ENCODE measurements around the gene C6orf15. TPM values are rescaled to one million over a fixed set of nuclear protein-coding genes. Genes with fewer than 3 reads are reported as not detected.

Gene C6orf15
- not detected in 5 replicates for total RNA-seq (2022; extraction: Qiagen RNA extraction)

DNA sequence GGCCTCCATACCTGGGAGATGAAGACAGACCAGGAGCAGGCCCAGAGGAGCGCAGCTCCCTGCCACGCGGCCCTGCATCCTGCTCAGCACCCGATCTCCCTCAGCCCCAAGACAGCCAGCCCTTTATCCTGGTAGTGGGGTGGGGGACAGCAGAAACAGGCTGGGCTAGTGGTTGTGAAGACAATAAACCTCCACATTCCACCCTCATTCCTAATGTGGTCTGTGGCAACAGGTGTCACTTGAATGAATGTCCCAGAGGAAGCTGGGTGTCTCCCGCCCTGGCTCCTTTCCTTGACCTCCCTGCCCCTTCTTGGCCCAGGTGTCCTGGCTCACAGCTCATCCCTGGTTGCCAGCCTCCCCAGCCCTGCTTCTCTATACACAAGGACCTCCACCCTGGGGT is at the start of gene C6orf15:
TSS of gene C6orf15 (minus strand) at position 98 of the 400 bp plus-strand sequence. CDS start at position 78, 20 bp downstream.

DNA sequence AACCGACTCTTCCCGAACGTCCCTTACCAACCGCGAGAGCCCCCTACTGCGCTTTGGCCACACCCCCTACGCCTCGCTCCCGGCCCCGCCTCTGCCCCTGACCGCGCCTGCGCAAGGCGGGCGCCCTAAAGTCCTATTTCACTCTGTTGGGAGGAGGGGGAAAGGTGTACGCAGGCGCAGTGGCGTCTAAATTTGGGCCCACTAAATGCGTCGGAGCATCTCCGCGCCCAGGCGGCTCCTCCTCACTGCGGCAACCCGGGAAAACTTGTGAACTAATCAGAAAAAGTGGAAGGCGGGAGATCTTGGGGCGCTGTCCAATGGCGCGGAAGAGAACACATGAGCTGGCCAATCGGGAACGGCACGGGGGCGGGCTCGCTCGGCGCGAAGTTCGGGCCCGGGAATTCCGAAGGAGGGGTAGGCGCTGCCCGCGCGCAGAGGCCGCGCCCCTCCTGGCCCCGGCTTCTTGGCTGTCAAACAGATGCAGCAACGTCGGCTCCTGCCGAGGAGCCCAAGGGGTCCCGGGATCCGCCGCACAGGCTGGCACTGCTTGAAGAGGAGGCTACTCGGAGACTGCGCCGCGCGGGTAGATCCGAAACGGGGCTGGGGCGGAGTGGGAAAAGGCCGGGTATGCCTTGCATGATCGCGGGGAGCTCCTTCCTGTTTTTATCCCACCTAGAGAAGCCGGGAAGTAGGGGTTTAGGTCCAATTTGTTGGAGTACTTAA is 45.9 kb upstream of the C6orf15 start, which contains the start of gene TCF19:
TSS of gene TCF19 (plus strand) at position 450 of the 723 bp plus-strand sequence. CDS start 881 bp downstream, outside the sequence.

GRCh38 chr6:31157513-31158139 is 45.3 kb upstream of the C6orf15 start, which contains the start of gene CCHCR1:
Gene CCHCR1, minus strand, starts transcription at chr6:31157802. Its CDS starts 202 bp downstream, at chr6:31157600.

GRCh38 chr6:31138982-31139381 is 26.6 kb upstream of the C6orf15 start, which contains the start of gene PSORS1C2:
Gene PSORS1C2, minus strand, starts transcription at chr6:31139066. Its CDS starts 40 bp downstream, at chr6:31139026.

DNA sequence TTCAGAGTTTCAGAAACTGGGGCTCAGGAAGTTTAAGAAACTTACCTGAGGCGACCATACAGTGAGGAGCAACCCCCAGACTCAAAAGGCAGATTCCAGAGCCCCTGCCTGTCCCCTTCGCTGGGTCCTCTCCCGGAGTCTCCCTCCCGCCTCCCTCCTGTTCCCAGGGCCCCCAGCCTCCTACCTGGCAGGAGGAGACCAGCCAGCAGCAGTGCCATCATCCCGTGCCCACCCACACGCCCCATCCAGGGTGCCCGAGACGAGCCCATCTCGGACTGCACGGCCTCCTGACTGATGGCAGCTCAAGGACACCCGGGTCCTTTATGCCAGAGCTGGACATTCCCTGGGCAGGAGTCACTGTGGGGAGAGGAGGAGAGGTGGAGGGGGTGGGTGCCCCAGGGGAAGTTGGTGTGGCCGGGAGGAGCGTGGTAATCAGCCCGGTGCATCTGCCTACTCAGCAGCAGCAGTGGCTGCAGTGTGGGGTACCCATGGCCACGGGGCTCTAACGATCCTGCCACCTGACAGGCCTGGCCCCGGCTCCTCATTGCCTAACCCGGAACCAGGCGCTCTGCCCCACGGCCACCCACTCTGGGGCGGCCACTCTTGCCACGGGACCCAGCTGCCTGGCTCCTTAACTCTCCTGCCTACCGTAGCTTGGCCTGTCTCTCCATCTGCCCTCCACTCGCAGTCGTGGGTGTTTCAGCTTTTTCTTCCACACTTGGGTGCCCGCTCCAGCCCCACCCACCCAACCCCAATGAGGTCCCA is 8.0 kb upstream of the C6orf15 start, which contains the start of gene CDSN:
TSS of gene CDSN (minus strand) at position 296 of the 765 bp plus-strand sequence. CDS start at position 269, 27 bp downstream.

DNA sequence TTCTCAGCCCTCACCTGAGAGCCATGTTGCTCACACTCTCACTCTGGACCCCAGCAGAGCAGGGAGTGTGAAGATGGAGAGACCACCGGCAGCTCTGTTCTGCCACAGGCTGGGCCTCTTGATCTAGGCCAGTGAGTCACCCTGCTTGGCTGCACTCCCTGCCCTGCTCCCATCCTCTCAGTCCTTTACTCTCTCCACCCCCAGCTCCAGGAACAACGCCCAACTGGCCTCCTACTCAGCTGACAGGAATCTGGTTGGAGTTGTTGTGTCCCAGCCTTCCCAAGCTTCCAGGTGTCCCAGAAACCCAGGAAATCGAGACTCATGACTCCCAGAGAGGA is 2.1 kb upstream of the C6orf15 start, which contains the start of gene PSORS1C1:
TSS of gene PSORS1C1 (plus strand) at position 260 of the 338 bp plus-strand sequence. CDS start 14,833 bp downstream, outside the sequence.

Other genes starting within 250 kb of the C6orf15 start
- gene DDR1, start 228.1 kb downstream of the C6orf15 start, total RNA-seq (2022; extraction: Qiagen RNA extraction): 56.9 to 64.4 TPM (median 63.5 TPM) in 5 replicates
- gene GTF2H4, start 204.4 kb downstream of the C6orf15 start, total RNA-seq (2022; extraction: Qiagen RNA extraction): 16.1 to 21.6 TPM (median 19.1 TPM) in 5 replicates
- gene VARS2, start 198.3 kb downstream of the C6orf15 start, total RNA-seq (2022; extraction: Qiagen RNA extraction): 14.1 to 15.9 TPM (median 15.6 TPM) in 5 replicates
- gene SFTA2, start 180.4 kb downstream of the C6orf15 start, total RNA-seq (2022; extraction: Qiagen RNA extraction): 0.19 to 0.38 TPM (median 0.24 TPM) in 3 of 5 replicates, not detected in the others
- 0.09 to 0.17 TPM (median 0.10 TPM) in 5 replicates for gene MUCL3, start 171.6 kb downstream of the C6orf15 start, total RNA-seq (2022; extraction: Qiagen RNA extraction)
- gene MUC21, start 128.9 kb downstream of the C6orf15 start, total RNA-seq (2022; extraction: Qiagen RNA extraction): 0.03 to 0.04 TPM in 2 of 5 replicates, not detected in the others
- 0.01 to 0.03 TPM (median 0.02 TPM) in 5 replicates for gene MUC22, start 102.1 kb downstream of the C6orf15 start, total RNA-seq (2022; extraction: Qiagen RNA extraction)
- 4.1 to 5.9 TPM (median 4.6 TPM) in 5 replicates for gene PSORS1C1, start 2.2 kb upstream of the C6orf15 start, total RNA-seq (2022; extraction: Qiagen RNA extraction)
- gene CDSN, start 7.9 kb upstream of the C6orf15 start, total RNA-seq (2022; extraction: Qiagen RNA extraction): 0.03 to 0.06 TPM (median 0.05 TPM) in 4 of 5 replicates, not detected in the other
- 0.08 TPM in 1 of 5 replicates, not detected in the others for gene PSORS1C2, start 26.5 kb upstream of the C6orf15 start, total RNA-seq (2022; extraction: Qiagen RNA extraction)
- 6.0 to 8.3 TPM (median 7.1 TPM) in 5 replicates for gene CCHCR1, start 45.2 kb upstream of the C6orf15 start, total RNA-seq (2022; extraction: Qiagen RNA extraction)
- 13.3 to 15.2 TPM (median 14.2 TPM) in 5 replicates for gene TCF19, start 46.0 kb upstream of the C6orf15 start, total RNA-seq (2022; extraction: Qiagen RNA extraction)
- 10.9 to 14.9 TPM (median 11.3 TPM) in 5 replicates for gene POU5F1, start 58.1 kb upstream of the C6orf15 start, total RNA-seq (2022; extraction: Qiagen RNA extraction)
- gene HLA-C, start 159.5 kb upstream of the C6orf15 start, total RNA-seq (2022; extraction: Qiagen RNA extraction): 47.6 to 56.8 TPM (median 53.0 TPM) in 5 replicates
- gene HLA-B, start 244.6 kb upstream of the C6orf15 start, total RNA-seq (2022; extraction: Qiagen RNA extraction): 18.9 to 30.6 TPM (median 26.0 TPM) in 5 replicates

All from A549 treated with AZD2906 at 1 μM for 4 hours (cell line).